A549 (cell line): Measurements from ENCODE around the gene FERMT3.

ENCODE experiments used
- CTCF ChIP-seq: fragments of >200 bp; sonication (Bioruptor Twin); formaldehyde crosslinking; IDR thresholded peaks from 3 replicates; pipeline ENCODE4 v1.5.1; 2016
- ESRRA ChIP-seq: fragments of 150-350 bp; IDR thresholded peaks from 2 replicates; pipeline ENCODE4 v1.6.1; 2014; ENCODE audit warnings: mild to moderate bottlenecking, low read length, borderline replicate concordance
- HDAC2 ChIP-seq: fragments of 200-600 bp; sonication (generic); IDR thresholded peaks from 2 replicates; pipeline ENCODE4 v1.6.1; 2016
- HOXB13 ChIP-seq: fragments of 250-450 bp; sonication (Bioruptor Pico); IDR thresholded peaks from 2 replicates; pipeline ENCODE4 v1.5.0; 2020; ENCODE audit warnings: low read depth, mild to moderate bottlenecking, moderate library complexity
- KDM5A ChIP-seq: fragments of 200-600 bp; sonication (generic); IDR thresholded peaks from 2 replicates; pipeline ENCODE4 v1.6.1; 2016; ENCODE audit warnings: antibody characterized with exemption, mild to moderate bottlenecking
- MAFK ChIP-seq: fragments of 450-650 bp; IDR thresholded peaks from 2 replicates; pipeline ENCODE4 v1.6.1; 2014; ENCODE audit not compliant: partially characterized antibody
- POLR2A ChIP-seq: IDR thresholded peaks from 2 replicates; pipeline ENCODE4 v1.6.1; 2012; ENCODE audit warnings: mild to moderate bottlenecking, low read length
- SMC3 ChIP-seq: fragments of >200 bp; sonication (Bioruptor Twin); formaldehyde crosslinking; IDR thresholded peaks from 3 replicates; pipeline ENCODE4 v1.6.1; 2018; ENCODE audit warnings: inconsistent platforms

DNA sequence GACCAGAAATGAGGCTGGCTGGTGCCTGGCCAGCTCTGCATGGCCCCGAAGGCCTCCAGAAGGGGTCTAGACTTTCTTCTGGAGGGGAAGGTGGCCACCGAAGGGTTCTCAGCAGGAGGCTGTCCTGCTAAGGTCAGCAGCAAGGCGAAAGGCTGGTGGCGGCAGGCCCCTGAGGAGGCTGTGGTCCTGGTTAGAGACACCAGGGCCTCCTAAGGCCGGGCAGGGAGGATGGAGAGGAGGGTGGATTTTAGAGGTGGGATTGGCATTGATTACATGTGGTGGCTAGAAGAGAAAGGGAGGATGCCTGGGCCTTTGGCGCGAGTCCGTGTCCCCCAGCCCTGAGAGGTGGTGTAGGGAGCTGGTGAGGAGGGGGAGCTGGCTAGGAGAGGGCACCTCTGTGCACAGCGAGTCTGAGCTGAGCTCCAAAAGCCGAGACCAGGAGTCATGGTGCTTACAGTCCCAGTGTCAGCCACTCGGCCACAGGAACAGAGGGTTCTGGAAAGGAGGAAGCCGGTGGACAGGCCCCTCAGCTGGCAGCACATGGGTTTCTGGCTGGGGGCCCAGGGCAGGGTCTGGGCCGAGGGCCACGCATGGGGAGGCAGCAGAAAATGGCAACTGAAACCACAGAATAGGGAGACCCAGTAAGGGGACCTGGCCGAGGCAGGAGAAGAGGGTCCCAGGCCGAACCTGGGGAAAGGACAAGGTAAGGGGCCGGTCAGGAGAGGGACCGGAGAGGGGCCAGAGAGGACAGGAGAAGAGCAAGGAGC is 2.5 kb downstream of the FERMT3 start:
- TF ChIP-seq CTCF (no peak), POLR2A (no peak), ESRRA (no peak), HDAC2 (no peak), KDM5A (no peak), MAFK (no peak), SMC3 (no peak), HOXB13 (CRISPR knock-in tag) (no peak)
